Upper lobe of left lung (tissue), 4 donors: ENCODE results near the gene LMNTD2.

ENCODE experiments used
- EP300 ChIP-seq, 4 donors: sonication (generic); formaldehyde crosslinking; IDR thresholded peaks; one replicate each; pipeline ENCODE4 v1.5.1; 2017; ENCODE audit warnings: antibody characterized with exemption in 4 of 4, control low read depth in 2 of 4
- TF ChIP-seq, protein P1 (sequence below), 6 experiments: fragments of 450-650 bp in 4 of 6; fragments of 200-600 bp in 2 of 6; sonication (generic) in 2 of 6; IDR thresholded peaks; one replicate each; pipeline ENCODE4 v1.5.1; 2016 to 2019; ENCODE audit warnings: antibody characterized with exemption in 6 of 6

GRCh38 chr11:587978-588380, 27.4 kb upstream of the LMNTD2 start:
- TF ChIP-seq EP300 (IDR thresholded peaks at IDR 0.05): no peak
- TF ChIP-seq, protein P1, sequence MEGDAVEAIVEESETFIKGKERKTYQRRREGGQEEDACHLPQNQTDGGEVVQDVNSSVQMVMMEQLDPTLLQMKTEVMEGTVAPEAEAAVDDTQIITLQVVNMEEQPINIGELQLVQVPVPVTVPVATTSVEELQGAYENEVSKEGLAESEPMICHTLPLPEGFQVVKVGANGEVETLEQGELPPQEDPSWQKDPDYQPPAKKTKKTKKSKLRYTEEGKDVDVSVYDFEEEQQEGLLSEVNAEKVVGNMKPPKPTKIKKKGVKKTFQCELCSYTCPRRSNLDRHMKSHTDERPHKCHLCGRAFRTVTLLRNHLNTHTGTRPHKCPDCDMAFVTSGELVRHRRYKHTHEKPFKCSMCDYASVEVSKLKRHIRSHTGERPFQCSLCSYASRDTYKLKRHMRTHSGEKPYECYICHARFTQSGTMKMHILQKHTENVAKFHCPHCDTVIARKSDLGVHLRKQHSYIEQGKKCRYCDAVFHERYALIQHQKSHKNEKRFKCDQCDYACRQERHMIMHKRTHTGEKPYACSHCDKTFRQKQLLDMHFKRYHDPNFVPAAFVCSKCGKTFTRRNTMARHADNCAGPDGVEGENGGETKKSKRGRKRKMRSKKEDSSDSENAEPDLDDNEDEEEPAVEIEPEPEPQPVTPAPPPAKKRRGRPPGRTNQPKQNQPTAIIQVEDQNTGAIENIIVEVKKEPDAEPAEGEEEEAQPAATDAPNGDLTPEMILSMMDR (IDR thresholded peaks at IDR 0.05): no peak
